Measurements from ENCODE around the gene SERP2. TPM values are rescaled to one million over a fixed set of nuclear protein-coding genes. Genes with fewer than 3 reads are reported as not detected.

The SERP2 gene
- total and polyA plus RNA-seq, 3 experiments from 2014 or later, result 0.47 to 0.57 (median 0.51) TPM

- H3K4me1 ChIP-seq (ENCODE audit: insufficient read depth, low read length), result peaks cover 22% of the 10 kb centered on the region
- H3K27ac ChIP-seq (ENCODE audit: low read depth, low read length), result peak overlapping the region; percentile 71
- Mint-ChIP-seq H3K4me3 (peak overlapping the region; percentile 75 to 94 (median 87)), H3K9me3 (no peaks in the 10 kb centered on the region), H3K4me1 (peaks cover 29 to 37% (median 31%) of the 10 kb centered on the region in 3 donors), H3K27me3 (peaks cover 7 to 9% of the 10 kb centered on the region in 2 donors), H3K36me3 (peaks cover 0 to 10% (median 0%) of the 10 kb centered on the region in 3 donors), H3K27ac (peak overlapping the region; percentile 40 to 87 (median 70))
- no peaks in the 10 kb centered on the region for H3K9me3 ChIP-seq (ENCODE audit: low read length)
- peak overlapping the region; percentile 76 for H3K4me3 ChIP-seq (ENCODE audit: low read length)
- ChIA-PET CTCF (interaction anchor here (1.1 to 3.5 kb wide), 8 partner anchors 241 to 557 kb away, joined by 3 to 21 read pairs (median 6); partner anchors contain the start of genes CCDC122 and LACC1), POLR2A (interaction anchor here (0.6 kb wide), 2 partner anchors 54 to 1416 kb away, joined by 3 read pairs; no protein-coding TSS in a partner anchor)
- no peaks in the 10 kb centered on the region for H3K36me3 ChIP-seq (ENCODE audit: insufficient read depth, low read length)
- peaks cover 7% of the 10 kb centered on the region for H3K27me3 ChIP-seq (ENCODE audit: insufficient read depth, low read length, poor library complexity, severe bottlenecking)
- DNase-seq, result peak in 4 of 5 donors; percentile 32 to 62 (median 36)
Measured at GRCh38 chr13:44436589-44437337, 63.1 kb downstream of the SERP2 start.

GRCh38 chr13:44437356-44438233 lies 64.0 kb downstream of the SERP2 start:
- peaks cover 29 to 37% (median 31%) of the 10 kb centered on the region in 3 donors for H3K4me1 Mint-ChIP-seq

GRCh38 chr13:44438234-44438579 lies 64.6 kb downstream of the SERP2 start:
- POLR2A ChIA-PET, result no interaction called here
- DNase-seq, result no peak
- Mint-ChIP-seq H3K9me3 (no peaks in the 10 kb centered on the region), H3K4me3 (peak overlapping the region in 1 of 7 donors; percentile 91), H3K36me3 (peaks cover 0 to 9% (median 0%) of the 10 kb centered on the region in 3 donors), H3K27me3 (peaks cover 9% of the 10 kb centered on the region in 2 donors), H3K27ac (peak overlapping the region in 2 of 8 donors; percentile 0 to 18), H3K4me1 (peaks cover 29 to 37% (median 31%) of the 10 kb centered on the region in 3 donors)
- Histone ChIP-seq H3K9me3 (ENCODE audit: low read length) (no peaks in the 10 kb centered on the region), H3K4me3 (ENCODE audit: low read length) (no peak overlapping the region), H3K36me3 (ENCODE audit: insufficient read depth, low read length) (no peaks in the 10 kb centered on the region), H3K4me1 (ENCODE audit: insufficient read depth, low read length) (peaks cover 22% of the 10 kb centered on the region), H3K27me3 (ENCODE audit: insufficient read depth, low read length, poor library complexity, severe bottlenecking) (peaks cover 7% of the 10 kb centered on the region), H3K27ac (ENCODE audit: low read depth, low read length) (no peak overlapping the region)
- CTCF ChIA-PET, result interaction anchor here (0.8 to 3.5 kb wide), 10 partner anchors 8 to 536 kb away, joined by 3 to 21 read pairs (median 6); no protein-coding TSS in a partner anchor

More at GRCh38 chr13:44437356-44438233, 64.0 kb downstream of the SERP2 start:
- ChIA-PET CTCF (interaction anchor here (0.7 to 3.5 kb wide), 9 partner anchors 203 to 558 kb away, joined by 3 to 21 read pairs (median 5); partner anchors contain the start of genes CCDC122 and LACC1), POLR2A (interaction anchor here (0.6 kb wide), 1 partner anchor 54 kb away, joined by 3 read pairs; no protein-coding TSS in a partner anchor)
- H3K4me3 Mint-ChIP-seq, result peak overlapping the region; percentile 75 to 94 (median 87)
- peaks cover 9% of the 10 kb centered on the region in 2 donors for H3K27me3 Mint-ChIP-seq
- peak in 2 of 5 donors; percentile 51 to 55 for DNase-seq
- H3K27ac Mint-ChIP-seq, result peak overlapping the region in 3 of 8 donors; percentile 55 to 85 (median 77)
- peaks cover 22% of the 10 kb centered on the region for H3K4me1 ChIP-seq (ENCODE audit: insufficient read depth, low read length)
- peaks cover 7% of the 10 kb centered on the region for H3K27me3 ChIP-seq (ENCODE audit: insufficient read depth, low read length, poor library complexity, severe bottlenecking)
- H3K9me3 Mint-ChIP-seq, result no peaks in the 10 kb centered on the region
- peaks cover 0 to 10% (median 0%) of the 10 kb centered on the region in 3 donors for H3K36me3 Mint-ChIP-seq
- H3K27ac ChIP-seq (ENCODE audit: low read depth, low read length), result peak overlapping the region; percentile 47
- H3K9me3 ChIP-seq (ENCODE audit: low read length), result no peaks in the 10 kb centered on the region
- H3K36me3 ChIP-seq (ENCODE audit: insufficient read depth, low read length), result no peaks in the 10 kb centered on the region
- peak overlapping the region; percentile 51 for H3K4me3 ChIP-seq (ENCODE audit: low read length)

GRCh38 chr13:44439452-44440024 lies 65.9 kb downstream of the SERP2 start:
- Mint-ChIP-seq H3K27me3 (peaks cover 9% of the 10 kb centered on the region in 2 donors), H3K9me3 (no peaks in the 10 kb centered on the region), H3K27ac (peak overlapping the region in 1 of 8 donors; percentile 5), H3K36me3 (peaks cover 0 to 3% (median 2%) of the 10 kb centered on the region in 3 donors), H3K4me3 (no peak overlapping the region), H3K4me1 (peaks cover 29 to 36% (median 31%) of the 10 kb centered on the region in 3 donors)
- ChIA-PET POLR2A (no interaction called here), CTCF (interaction anchor here (1.0 to 1.4 kb wide), 6 partner anchors 30 to 537 kb away, joined by 3 to 7 read pairs (median 4); no protein-coding TSS in a partner anchor)
- H3K36me3 ChIP-seq (ENCODE audit: insufficient read depth, low read length), result no peaks in the 10 kb centered on the region
- H3K4me3 ChIP-seq (ENCODE audit: low read length), result no peak overlapping the region
- H3K9me3 ChIP-seq (ENCODE audit: low read length), result no peaks in the 10 kb centered on the region
- peaks cover 7% of the 10 kb centered on the region for H3K27me3 ChIP-seq (ENCODE audit: insufficient read depth, low read length, poor library complexity, severe bottlenecking)
- no peak overlapping the region for H3K27ac ChIP-seq (ENCODE audit: low read depth, low read length)
- DNase-seq, result no peak
- peaks cover 22% of the 10 kb centered on the region for H3K4me1 ChIP-seq (ENCODE audit: insufficient read depth, low read length)

GRCh38 chr13:44440046-44440608 lies 66.5 kb downstream of the SERP2 start:
- H3K4me3 Mint-ChIP-seq, result no peak overlapping the region
- POLR2A ChIA-PET, result no interaction called here
- H3K4me3 ChIP-seq (ENCODE audit: low read length), result no peak overlapping the region
- no peak overlapping the region for H3K27ac ChIP-seq (ENCODE audit: low read depth, low read length)
- peaks cover 22% of the 10 kb centered on the region for H3K4me1 ChIP-seq (ENCODE audit: insufficient read depth, low read length)
- H3K4me1 Mint-ChIP-seq, result peaks cover 26 to 31% (median 28%) of the 10 kb centered on the region in 3 donors
- no peaks in the 10 kb centered on the region for H3K36me3 ChIP-seq (ENCODE audit: insufficient read depth, low read length)
- no peaks in the 10 kb centered on the region for H3K9me3 ChIP-seq (ENCODE audit: low read length)
- peaks cover 0 to 2% (median 0%) of the 10 kb centered on the region in 3 donors for H3K36me3 Mint-ChIP-seq
- no peak for DNase-seq
- CTCF ChIA-PET, result interaction anchor here (0.7 to 1.6 kb wide), 2 partner anchors 24 to 532 kb away, joined by 3 to 7 read pairs; no protein-coding TSS in a partner anchor
- peak overlapping the region in 1 of 8 donors; percentile 35 for H3K27ac Mint-ChIP-seq
- H3K27me3 Mint-ChIP-seq, result peaks cover 9% of the 10 kb centered on the region in 2 donors
- peaks cover 7% of the 10 kb centered on the region for H3K27me3 ChIP-seq (ENCODE audit: insufficient read depth, low read length, poor library complexity, severe bottlenecking)
- no peaks in the 10 kb centered on the region for H3K9me3 Mint-ChIP-seq

Other genes with a start within 250 kb of the SERP2 start
- gene TSC22D1, start 202.5 kb downstream of the SERP2 start, total RNA-seq, result 1 to 10 TPM; 8.5 to 10.0 TPM
- gene TSC22D1, start 202.5 kb downstream of the SERP2 start, polyA plus RNA-seq, result 10.3 TPM

Measured in CD8-positive, alpha-beta memory T cell (primary cell).